Fibroblast of skin of scalp (primary cell): ENCODE results near the gene IQCK.

ENCODE experiments used
- DNase-seq: peaks from one replicate; pipeline ENCODE4 v3.0.0-alpha.2; 2013

Gene IQCK

DNA sequence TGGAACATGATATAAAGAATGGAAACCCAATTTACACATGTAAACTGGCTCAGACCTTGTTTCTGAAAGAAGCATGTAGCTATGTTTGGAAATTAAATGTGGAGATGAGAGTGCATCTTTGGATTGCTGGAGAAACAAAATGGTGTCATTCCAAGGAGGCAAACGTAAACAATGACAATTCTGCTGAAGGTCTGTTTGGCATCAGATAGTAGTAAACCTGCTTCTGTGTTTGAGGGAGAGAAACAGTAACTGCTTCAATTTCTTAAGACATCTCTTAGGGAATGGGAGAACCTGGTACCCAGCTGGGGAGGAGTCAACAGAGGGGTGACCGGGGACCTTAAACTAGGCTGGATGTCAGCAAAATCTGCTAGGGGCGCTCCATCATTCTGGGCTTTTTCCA lies 143.1 kb downstream of the IQCK start:
- no peak for DNase-seq

- no peak for DNase-seq
These were observed 143.8 kb downstream of the IQCK start for GRCh38 chr16:19861811-19862327.

DNA sequence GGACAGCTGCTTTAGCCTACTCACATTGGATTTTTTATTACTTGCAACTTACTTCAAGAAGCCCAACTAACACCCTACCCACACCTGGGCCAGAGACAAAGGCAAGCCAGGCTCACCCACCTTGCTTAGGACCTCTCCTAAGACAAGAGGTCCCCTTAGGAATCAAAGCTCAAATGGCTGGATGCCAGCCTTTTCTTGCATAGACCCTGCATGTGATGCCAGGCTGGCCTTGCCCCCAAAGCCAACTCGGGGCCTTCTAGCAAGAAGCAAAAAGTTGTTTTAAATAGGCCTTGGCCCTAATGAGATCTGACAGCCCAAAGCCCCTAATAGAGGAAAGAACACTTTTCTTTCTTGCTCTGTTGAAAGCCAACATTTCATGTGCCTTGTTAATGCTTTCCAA lies 145.9 kb downstream of the IQCK start:
- no peak for DNase-seq

GRCh38 chr16:19864566-19864965 lies 146.5 kb downstream of the IQCK start:
- DNase-seq = no peak

DNA sequence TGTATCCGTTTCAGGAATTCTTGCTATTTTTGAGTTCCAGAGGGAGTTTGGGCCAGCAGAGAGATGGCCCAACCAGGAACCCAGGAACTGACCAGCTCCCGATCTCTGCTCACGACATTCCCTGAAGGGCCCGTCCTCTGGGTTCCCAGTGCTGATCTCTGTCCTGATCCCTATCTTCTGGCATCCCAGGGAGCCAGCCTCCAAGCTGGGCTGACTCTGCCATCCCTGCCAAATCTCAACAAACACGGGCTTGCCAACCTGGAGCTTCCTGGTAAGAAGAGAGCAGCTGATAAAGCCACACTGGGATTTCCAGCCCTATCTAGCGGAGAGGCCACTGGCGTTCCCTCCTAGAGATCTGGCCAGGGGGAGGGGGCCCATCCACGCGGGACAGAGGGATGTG lies 150.3 kb downstream of the IQCK start:
- DNase-seq = no peak

DNA sequence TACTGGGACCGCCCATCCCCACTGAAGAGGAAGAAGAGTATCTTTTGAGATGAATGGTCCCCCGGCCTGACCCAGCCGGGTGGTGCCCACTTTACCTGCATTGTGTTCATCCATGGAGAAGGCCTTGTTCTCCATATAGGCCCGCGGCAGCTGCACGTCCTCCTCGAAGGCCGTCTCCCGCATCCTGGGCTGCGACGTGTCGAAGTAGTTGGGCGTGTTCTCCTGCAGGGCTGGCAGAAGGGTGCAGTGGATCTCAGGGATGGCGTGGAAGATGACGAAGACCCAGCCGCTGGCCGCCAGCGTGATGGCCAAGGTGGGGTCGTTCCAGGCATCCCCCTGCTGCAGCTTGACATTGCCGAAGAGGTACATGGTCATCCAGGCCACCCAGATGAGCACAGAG lies 153.7 kb downstream of the IQCK start:
- no peak for DNase-seq

DNA sequence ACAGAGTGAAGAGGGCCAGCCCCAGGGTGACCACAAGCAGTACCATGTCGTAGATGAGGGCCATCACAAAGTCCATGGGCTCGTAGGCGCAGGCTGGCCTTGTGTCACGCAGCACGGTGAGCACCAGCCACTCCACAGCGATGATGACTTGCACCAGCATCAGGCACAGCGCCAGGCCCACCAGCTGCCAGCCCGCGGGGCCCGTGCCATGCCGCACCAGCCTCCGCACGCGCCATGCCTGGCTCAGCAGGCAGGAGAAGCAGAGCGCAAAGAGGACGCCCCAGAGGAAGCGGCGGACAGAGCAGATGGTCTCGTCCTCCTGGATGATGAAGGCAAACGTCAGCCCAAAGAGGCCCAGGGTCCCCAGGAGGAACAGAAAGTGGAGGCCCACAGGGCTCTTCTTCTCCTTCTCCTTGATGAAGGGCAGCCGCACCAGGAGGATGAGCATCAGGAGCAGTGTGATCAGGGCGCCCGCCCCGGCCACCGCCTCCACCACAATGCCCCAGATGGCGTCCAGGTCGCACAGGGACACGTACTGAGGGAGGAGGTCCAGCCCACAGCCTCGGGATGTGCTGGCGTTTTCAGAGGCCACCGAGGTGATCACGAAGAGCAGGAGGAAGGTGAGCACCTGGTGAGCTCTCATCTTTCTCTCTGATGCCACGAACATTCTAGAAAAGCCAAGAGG lies 154.2 kb downstream of the IQCK start:
- DNase-seq = no peak

DNA sequence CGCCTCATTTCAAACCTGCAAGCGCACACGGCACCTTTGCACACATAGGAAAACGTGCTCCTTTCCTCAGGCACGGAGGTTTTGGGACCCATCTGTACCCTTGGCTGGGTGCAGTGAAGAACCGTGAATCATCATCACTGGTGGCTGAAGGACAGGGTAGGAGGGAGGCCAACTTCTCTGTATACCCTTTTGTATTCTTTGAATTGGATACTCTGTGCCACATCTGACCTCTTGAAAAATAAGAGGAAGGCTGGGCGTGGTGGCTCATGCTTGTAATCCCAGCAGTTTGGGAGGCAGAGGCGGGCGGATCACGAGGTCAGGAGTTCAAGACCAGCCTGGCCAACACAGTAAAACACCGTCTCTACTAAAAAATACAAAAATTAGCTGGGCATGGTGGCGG lies 154.9 kb downstream of the IQCK start:
- DNase-seq = no peak

DNA sequence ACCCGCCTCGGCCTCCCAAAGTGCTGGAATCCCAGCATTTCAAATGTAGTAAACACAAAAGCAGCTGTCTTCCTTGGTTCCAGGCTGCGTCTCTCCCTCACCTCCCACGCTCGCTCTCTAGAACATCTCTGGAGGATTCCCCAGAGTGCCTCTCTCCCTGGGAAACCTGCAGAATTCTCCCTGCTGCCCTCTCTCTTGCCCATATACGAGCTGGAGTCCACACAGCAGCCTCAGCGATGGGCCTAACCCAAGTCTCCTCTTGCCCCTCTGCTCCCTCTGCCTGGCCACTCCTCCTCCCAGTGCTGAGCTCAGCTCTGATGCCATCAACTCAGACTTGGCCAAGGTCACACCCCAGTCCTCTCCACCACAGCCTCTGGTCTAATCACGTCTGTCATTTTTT lies 156.0 kb downstream of the IQCK start:
- no peak for DNase-seq

GRCh38 chr16:19874851-19875546 lies 156.9 kb downstream of the IQCK start:
- no peak for DNase-seq

DNA sequence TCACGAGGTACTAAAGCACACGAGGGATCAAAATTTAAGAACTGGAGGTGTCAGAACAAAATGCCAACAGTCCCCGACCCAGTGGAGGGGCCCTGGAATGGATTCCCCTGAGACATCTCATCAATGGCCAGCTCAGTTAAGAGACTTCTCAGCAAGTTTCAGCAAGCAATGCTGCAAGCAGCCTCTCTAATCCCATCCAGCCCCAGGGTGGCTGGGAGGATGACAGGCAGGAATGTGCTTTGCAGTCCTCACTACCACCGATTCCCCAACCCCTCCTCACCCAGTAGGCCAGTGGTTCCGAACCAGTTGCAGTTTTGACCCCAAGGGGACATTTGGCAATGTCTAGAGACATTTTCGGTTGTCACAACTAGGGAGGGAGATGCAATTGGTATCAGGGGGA lies 157.8 kb downstream of the IQCK start:
- DNase-seq = no peak

DNA sequence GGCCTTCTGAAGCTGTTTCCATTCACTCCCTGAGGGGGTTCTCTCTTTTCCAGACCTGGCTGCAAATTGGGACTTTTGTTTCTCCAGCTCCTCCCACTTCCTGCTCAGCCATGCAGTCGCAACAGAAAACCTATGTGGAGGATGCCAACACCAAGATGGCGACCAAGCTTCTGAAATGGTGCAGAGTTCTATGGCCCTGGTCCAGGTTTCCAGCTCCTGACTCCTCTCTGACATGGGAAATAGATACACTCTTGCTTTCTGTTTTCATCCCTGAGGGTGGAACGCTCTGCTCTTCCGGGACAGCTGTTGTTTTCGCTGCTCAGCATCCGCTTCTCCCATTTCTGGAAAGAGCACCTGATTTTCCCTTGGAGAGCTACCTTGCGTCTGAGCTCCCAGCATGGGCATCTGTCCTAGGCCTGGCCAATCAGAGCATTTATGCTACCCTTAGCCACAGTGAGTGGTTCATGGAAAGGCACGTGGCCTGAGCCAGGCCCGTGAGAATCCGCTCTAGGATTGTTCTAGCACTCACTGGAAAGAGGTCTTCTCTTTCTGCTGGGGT lies 158.5 kb downstream of the IQCK start:
- DNase-seq = no peak

GRCh38 chr16:19878757-19879156 lies 160.7 kb downstream of the IQCK start:
- DNase-seq = no peak

DNA sequence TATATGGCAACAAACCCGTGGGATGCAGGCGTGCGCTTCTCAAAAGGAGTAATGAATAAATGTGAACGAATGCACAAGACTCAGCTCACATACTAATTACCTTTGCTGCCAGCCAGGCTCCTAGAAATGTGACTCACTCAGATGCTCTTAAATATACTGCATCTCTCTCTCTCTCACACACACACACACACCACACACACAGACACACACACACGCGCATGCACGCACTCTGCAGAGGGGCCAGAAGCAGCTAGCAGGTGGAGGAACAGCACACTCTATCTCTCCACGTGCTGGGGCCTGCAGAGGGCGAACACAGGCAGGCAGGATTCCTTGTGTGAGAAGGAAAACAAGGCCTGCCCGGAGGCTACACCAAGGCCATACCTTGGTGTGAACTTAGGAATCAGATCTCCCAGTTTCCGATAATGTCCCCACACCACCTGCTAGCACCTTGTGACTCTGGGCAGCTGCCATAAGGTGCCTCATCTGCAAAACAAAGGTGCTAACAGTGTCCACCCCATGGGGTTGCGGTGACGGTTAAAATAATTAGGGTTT lies 161.2 kb downstream of the IQCK start:
- DNase-seq = no peak

DNA sequence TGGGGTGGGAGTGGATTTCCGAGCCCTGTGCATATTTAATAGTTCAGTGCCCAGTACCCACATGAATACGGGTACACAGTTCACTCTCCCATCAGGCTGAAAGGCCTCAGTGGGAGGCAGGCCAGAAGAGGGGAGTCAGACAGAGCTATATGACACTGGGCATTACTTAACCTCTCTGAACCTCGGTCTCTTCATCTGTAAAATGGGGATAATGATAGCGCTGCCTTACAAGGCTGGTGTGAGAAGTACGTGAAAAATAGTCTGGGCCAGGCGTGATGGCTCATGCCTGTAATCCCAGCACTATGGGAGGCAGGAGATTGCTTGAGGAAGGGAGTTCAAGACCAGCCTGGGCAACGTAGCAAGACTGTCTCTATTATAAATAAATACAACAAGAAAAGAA lies 163.0 kb downstream of the IQCK start:
- DNase-seq = no peak

DNA sequence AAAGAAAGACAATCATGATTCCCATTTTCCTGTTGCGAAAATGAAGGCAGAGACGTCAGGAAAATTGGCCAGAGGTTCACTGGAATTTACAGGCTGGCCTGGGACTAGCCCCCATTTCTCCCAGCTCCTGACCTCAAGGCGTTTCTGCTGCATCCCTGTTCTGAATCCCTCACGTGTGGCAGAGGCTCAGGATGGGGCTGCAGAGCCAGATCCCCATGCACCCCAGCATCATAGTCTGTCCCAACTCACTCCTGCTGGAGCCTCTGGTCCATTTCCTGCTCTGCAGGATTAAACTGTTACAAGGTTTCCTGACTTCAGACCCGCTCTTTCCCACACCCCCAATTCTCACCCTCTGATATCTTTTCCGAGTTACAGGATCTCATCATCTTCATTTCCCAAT lies 163.7 kb downstream of the IQCK start:
- DNase-seq = no peak

GRCh38 chr16:19882186-19882585 lies 164.1 kb downstream of the IQCK start:
- DNase-seq = no peak

- DNase-seq = no peak
These were observed 164.6 kb downstream of the IQCK start for GRCh38 chr16:19882646-19883045.

- DNase-seq = no peak
These were observed 165.4 kb downstream of the IQCK start for GRCh38 chr16:19883296-19883965.

GRCh38 chr16:19883966-19884485 lies 166.0 kb downstream of the IQCK start:
- no peak for DNase-seq

GRCh38 chr16:19884611-19885450 lies 166.8 kb downstream of the IQCK start, which contains the start of gene GPRC5B:
Gene GPRC5B, minus strand, starts transcription at chr16:19884848. Its CDS starts 12,003 bp downstream, at chr16:19872845.
- peak; percentile 24 for DNase-seq
